Measurements from ENCODE around the gene MMAB.
A peak's percentile ranks its signal among the peaks of the same experiment; 100 is the strongest.

The MMAB gene

GRCh38 chr12:109525279-109525585, 48.1 kb downstream of the MMAB start:
- Mint-ChIP-seq H3K36me3 (ENCODE audit: low read depth) (peaks cover 8% of the 10 kb centered on the region), H3K27ac (no peak overlapping the region), H3K4me3 (no peak overlapping the region), H3K4me1 (ENCODE audit: low read depth) (no peaks in the 10 kb centered on the region), H3K9me3 (no peaks in the 10 kb centered on the region), H3K27me3 (ENCODE audit: low read depth) (no peaks in the 10 kb centered on the region)
- no peak for DNase-seq (ENCODE audit: low spot score)

DNA sequence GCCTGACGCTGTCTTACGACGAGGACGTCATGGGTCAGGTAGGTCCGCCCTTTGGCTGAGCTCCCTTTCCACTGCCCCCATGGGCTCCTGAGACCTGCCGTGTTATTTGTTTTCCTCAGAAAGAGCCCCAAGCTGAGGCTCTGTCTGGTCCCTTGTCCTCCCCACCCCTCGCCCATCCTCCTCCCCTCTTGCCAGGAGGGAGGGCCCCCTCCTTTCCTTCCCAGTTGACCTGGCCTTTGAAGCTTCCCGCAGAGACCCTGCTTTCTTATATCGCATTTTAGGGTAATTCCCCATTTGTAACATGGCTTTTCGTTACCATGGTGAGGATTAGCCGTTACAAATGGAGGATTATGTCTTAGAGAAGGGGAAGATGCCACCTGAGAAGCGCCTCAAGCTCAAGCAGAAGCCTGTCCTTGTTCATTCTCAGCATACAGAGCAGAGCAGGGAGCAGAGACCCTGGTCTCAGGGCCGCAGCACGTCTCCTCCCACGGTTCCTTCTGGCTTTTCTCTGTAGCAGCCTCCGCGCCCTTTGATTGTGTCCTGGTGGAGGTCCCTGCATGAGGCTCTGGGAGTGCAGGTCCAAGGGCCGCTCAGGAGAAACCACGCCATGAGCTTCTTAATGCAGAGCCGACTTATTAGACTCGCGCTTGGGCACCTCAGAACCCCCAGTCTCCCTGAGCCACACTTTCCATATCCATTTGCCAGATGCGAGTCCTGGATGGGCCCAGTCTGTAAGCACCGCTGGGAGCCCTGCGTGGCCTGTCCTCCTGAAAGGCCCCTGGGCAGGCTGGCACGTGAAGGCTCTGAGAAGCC, 48.6 kb downstream of the MMAB start:
- Mint-ChIP-seq H3K27ac (no peak overlapping the region), H3K36me3 (ENCODE audit: low read depth) (peaks cover 8% of the 10 kb centered on the region), H3K4me1 (ENCODE audit: low read depth) (no peaks in the 10 kb centered on the region), H3K4me3 (no peak overlapping the region), H3K27me3 (ENCODE audit: low read depth) (no peaks in the 10 kb centered on the region), H3K9me3 (no peaks in the 10 kb centered on the region)
- DNase-seq (ENCODE audit: low spot score) = no peak

DNA sequence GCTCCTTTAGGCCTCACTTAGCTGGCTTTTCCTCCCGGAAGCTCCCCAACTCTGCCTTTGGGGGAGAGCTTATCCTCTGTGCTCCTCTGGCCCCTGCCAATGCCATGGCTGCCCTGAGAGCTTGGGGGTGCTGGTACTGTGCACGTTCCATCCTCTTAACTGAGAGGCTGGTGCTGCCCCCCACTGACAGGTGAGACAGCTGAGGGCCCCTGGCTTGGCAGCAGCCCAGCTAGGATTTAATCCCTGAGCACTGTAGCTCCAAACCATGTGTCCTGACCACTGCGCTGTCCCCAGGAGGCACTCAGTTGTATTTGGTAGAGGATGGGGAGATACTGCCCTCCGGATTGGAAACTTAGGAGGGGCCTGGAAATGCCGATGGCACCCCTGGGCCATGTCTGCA, 49.8 kb downstream of the MMAB start:
- Mint-ChIP-seq H3K27ac (no peak overlapping the region), H3K4me3 (no peak overlapping the region), H3K36me3 (ENCODE audit: low read depth) (peaks cover 8% of the 10 kb centered on the region), H3K9me3 (no peaks in the 10 kb centered on the region), H3K4me1 (ENCODE audit: low read depth) (no peaks in the 10 kb centered on the region), H3K27me3 (ENCODE audit: low read depth) (no peaks in the 10 kb centered on the region)
- no peak for DNase-seq (ENCODE audit: low spot score)

DNA sequence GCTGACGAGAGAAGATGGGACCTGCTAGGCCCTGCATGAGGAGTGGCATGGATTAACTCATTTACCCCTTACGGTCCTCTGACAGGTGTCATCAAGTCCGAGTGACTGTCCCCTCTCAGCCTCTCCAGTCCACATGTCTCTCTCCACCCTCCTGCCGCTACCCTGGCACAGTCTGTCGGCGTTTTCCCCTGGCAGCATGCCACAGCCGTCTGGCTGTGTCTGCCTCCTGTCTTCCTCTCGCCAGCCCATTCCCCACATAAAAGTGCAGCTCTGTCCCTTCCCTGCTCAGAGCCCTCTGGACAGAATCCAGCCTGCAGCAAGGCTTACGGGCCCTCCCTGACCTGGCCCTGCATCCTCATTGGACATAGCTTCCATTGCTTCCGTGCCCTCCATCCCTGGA, 50.2 kb downstream of the MMAB start:
- Mint-ChIP-seq H3K4me3 (no peak overlapping the region), H3K27ac (no peak overlapping the region), H3K9me3 (no peaks in the 10 kb centered on the region), H3K4me1 (ENCODE audit: low read depth) (no peaks in the 10 kb centered on the region), H3K27me3 (ENCODE audit: low read depth) (no peaks in the 10 kb centered on the region), H3K36me3 (ENCODE audit: low read depth) (peaks cover 10% of the 10 kb centered on the region)
- no peak for DNase-seq (ENCODE audit: low spot score)

GRCh38 chr12:109521831-109522230, 51.5 kb downstream of the MMAB start:
- no peak overlapping the region for H3K27ac Mint-ChIP-seq
- no peaks in the 10 kb centered on the region for H3K4me1 Mint-ChIP-seq (ENCODE audit: low read depth)
- H3K4me3 Mint-ChIP-seq = no peak overlapping the region
- H3K36me3 Mint-ChIP-seq (ENCODE audit: low read depth) = peaks cover 17% of the 10 kb centered on the region
- H3K27me3 Mint-ChIP-seq (ENCODE audit: low read depth) = no peaks in the 10 kb centered on the region
- no peaks in the 10 kb centered on the region for H3K9me3 Mint-ChIP-seq
- no peak for DNase-seq (ENCODE audit: low spot score)

- Mint-ChIP-seq H3K4me3 (no peak overlapping the region), H3K27me3 (ENCODE audit: low read depth) (no peaks in the 10 kb centered on the region), H3K9me3 (no peaks in the 10 kb centered on the region), H3K36me3 (ENCODE audit: low read depth) (peaks cover 20% of the 10 kb centered on the region), H3K4me1 (ENCODE audit: low read depth) (no peaks in the 10 kb centered on the region), H3K27ac (no peak overlapping the region)
- DNase-seq (ENCODE audit: low spot score) = no peak
Measured at GRCh38 chr12:109519787-109520186, 53.5 kb downstream of the MMAB start.

GRCh38 chr12:109518820-109519665, 54.3 kb downstream of the MMAB start:
- Mint-ChIP-seq H3K4me1 (ENCODE audit: low read depth) (no peaks in the 10 kb centered on the region), H3K36me3 (ENCODE audit: low read depth) (peaks cover 24% of the 10 kb centered on the region), H3K27ac (no peak overlapping the region), H3K27me3 (ENCODE audit: low read depth) (no peaks in the 10 kb centered on the region), H3K9me3 (no peaks in the 10 kb centered on the region), H3K4me3 (no peak overlapping the region)
- peak; percentile 11 for DNase-seq (ENCODE audit: low spot score)

DNA sequence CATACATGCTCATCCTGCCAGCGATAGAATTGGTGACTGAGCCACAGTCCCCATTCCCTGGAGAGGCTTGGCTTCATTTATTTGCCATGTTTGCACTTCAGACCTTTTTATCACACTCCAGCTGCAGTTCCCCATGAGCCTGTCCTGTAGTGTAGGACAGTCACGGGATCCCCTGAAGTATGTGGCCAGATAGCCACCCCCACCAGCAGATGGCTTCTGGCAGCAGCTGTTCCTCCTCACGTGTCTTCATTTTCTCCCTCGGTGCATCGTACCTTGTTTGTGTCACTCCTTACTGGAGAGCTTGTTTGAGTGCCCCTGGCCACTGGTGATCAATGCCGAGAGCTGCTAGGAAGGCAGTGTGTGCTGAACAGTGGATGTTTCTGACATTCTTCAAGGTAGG, 55.7 kb downstream of the MMAB start:
- Mint-ChIP-seq H3K27ac (no peak overlapping the region), H3K27me3 (ENCODE audit: low read depth) (no peaks in the 10 kb centered on the region), H3K36me3 (ENCODE audit: low read depth) (peaks cover 24% of the 10 kb centered on the region), H3K9me3 (no peaks in the 10 kb centered on the region), H3K4me3 (no peak overlapping the region), H3K4me1 (ENCODE audit: low read depth) (no peaks in the 10 kb centered on the region)
- no peak for DNase-seq (ENCODE audit: low spot score)

DNA sequence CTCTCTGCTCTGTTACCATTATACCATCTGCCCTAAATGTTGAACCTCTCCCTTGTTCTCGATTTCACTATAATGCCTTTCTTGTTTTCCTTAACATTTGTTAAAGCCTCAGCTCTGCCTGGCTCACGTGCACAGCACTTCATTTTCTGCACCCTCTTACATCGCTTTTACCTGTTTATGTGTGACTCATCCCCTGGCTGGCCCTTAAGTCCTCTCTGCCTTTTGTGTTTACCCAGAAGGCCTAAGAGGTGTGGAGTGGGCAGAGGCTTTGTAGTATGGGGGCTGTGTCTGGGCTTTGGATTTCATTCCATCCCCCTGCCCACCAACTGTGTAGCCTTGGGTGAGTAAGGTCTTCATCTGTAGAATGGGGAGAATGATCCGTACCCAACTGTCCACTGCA, 59.3 kb downstream of the MMAB start:
- no peaks in the 10 kb centered on the region for H3K4me1 Mint-ChIP-seq (ENCODE audit: low read depth)
- no peak overlapping the region for H3K4me3 Mint-ChIP-seq
- H3K36me3 Mint-ChIP-seq (ENCODE audit: low read depth) = peaks cover 27% of the 10 kb centered on the region
- no peak for DNase-seq (ENCODE audit: low spot score)
- H3K27me3 Mint-ChIP-seq (ENCODE audit: low read depth) = no peaks in the 10 kb centered on the region
- H3K9me3 Mint-ChIP-seq = no peaks in the 10 kb centered on the region
- H3K27ac Mint-ChIP-seq = no peak overlapping the region

GRCh38 chr12:109513051-109513450, 60.3 kb downstream of the MMAB start:
- Mint-ChIP-seq H3K9me3 (no peaks in the 10 kb centered on the region), H3K4me1 (ENCODE audit: low read depth) (no peaks in the 10 kb centered on the region), H3K27me3 (ENCODE audit: low read depth) (no peaks in the 10 kb centered on the region), H3K27ac (no peak overlapping the region), H3K36me3 (ENCODE audit: low read depth) (peaks cover 24% of the 10 kb centered on the region), H3K4me3 (no peak overlapping the region)
- no peak for DNase-seq (ENCODE audit: low spot score)

DNA sequence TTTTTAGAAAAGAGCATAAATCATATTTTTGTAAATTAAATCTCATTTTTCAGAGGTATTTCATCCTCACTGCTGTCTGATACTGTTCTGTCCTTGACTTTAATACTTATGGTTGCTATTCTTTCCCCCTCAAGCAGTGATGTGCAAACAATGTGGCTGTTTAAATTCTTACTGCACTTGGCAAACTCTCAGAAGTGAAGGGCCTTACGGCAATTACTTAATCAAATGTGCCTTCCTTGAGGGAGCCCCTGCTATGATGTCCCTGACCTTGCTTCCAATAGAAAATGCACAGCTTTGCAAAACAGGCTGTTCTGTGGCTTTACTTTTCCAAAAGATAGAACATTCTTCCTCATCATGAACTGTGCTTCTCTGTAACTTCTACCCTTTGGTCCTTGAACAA, 60.7 kb downstream of the MMAB start:
- Mint-ChIP-seq H3K9me3 (no peaks in the 10 kb centered on the region), H3K36me3 (ENCODE audit: low read depth) (peaks cover 21% of the 10 kb centered on the region), H3K4me3 (no peak overlapping the region), H3K4me1 (ENCODE audit: low read depth) (no peaks in the 10 kb centered on the region), H3K27ac (no peak overlapping the region), H3K27me3 (ENCODE audit: low read depth) (no peaks in the 10 kb centered on the region)
- no peak for DNase-seq (ENCODE audit: low spot score)

DNA sequence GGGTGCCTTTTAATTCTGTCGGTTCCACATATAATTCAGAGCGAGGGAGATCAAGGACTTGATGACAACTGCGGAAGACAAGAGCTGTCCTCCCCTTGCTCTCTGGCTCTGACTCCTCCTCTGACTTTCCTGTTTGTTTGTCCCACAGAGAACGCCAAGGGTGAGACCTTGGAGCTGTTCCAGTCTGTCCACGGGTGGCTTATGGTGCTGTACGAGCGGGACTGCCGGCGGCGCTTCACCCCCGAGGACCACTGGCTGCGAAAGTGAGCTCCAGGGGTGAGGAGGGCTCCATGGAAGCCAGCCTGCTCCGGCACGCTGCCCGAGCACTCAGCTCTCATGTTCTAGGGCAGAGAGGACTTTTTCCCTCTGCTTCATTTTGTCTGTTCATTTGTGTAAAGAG, 63.1 kb downstream of the MMAB start:
- H3K9me3 Mint-ChIP-seq = no peaks in the 10 kb centered on the region
- peaks cover 17% of the 10 kb centered on the region for H3K36me3 Mint-ChIP-seq (ENCODE audit: low read depth)
- no peaks in the 10 kb centered on the region for H3K27me3 Mint-ChIP-seq (ENCODE audit: low read depth)
- H3K27ac Mint-ChIP-seq = no peak overlapping the region
- no peaks in the 10 kb centered on the region for H3K4me1 Mint-ChIP-seq (ENCODE audit: low read depth)
- H3K4me3 Mint-ChIP-seq = no peak overlapping the region
- no peak for DNase-seq (ENCODE audit: low spot score)

GRCh38 chr12:109504068-109504467, 69.2 kb downstream of the MMAB start:
- H3K27ac Mint-ChIP-seq = no peak overlapping the region
- no peaks in the 10 kb centered on the region for H3K27me3 Mint-ChIP-seq (ENCODE audit: low read depth)
- H3K36me3 Mint-ChIP-seq (ENCODE audit: low read depth) = peaks cover 17% of the 10 kb centered on the region
- H3K9me3 Mint-ChIP-seq = no peaks in the 10 kb centered on the region
- no peak overlapping the region for H3K4me3 Mint-ChIP-seq
- no peaks in the 10 kb centered on the region for H3K4me1 Mint-ChIP-seq (ENCODE audit: low read depth)
- no peak for DNase-seq (ENCODE audit: low spot score)

Measured in T-helper 2 cell treated with Interferon-gamma antibody and Interleukin-4, amounts not matched to agents 5 μg/mL and 100 μg/mL, for 36 hours (primary cell).